Panc1 (cell line): ENCODE results near the gene COG8. TPM values are rescaled to one million over a fixed set of nuclear protein-coding genes. Genes with fewer than 3 reads are reported as not detected.
A peak's percentile ranks its signal among the peaks of the same experiment; 100 is the strongest.

ENCODE experiments used
- ATAC-seq: fragments of 200-7000 bp; cut with Tn5 transposase; 2 replicates; pipeline ENCODE4 v1.9.1; 2020; ENCODE audit warnings: mild to moderate bottlenecking, moderate library complexity
- Bru-seq: library from RNA; stranded (reverse); fragments of 400-500 nt; gene quantifications from one replicate; lab custom pipeline; 2021; lab: Mats Ljungman, UMichigan
- BruChase-seq, 2 experiments: library from RNA; stranded (reverse); fragments of 400-500 nt; gene quantifications; one replicate each; lab custom pipeline; 2021; lab: Mats Ljungman, UMichigan
- BruUV-seq: library from RNA; stranded (reverse); fragments of 400-500 nt; replicated peaks from 2 replicates; lab custom pipeline; 2021; lab: Mats Ljungman, UMichigan
- CTCF ChIA-PET: fragments of 300-600 bp; sonication (Branson Sonifier 250); formaldehyde crosslinking; loops from one replicate; lab custom pipeline; 2022; ENCODE audit warnings: antibody characterized with exemption; lab: Charles Lee
- POLR2A ChIA-PET: fragments of 300-600 bp; sonication (Branson Sonifier 250); formaldehyde crosslinking; loops from one replicate; lab custom pipeline; 2022; ENCODE audit warnings: antibody characterized with exemption; lab: Charles Lee
- DNase-seq: peaks from one replicate; pipeline ENCODE4 v3.0.0-alpha.2; 2010; ENCODE audit warnings: low read depth, low spot score
- H3K27ac ChIP-seq: 2 replicates; pipeline ENCODE4 v1.5.1; 2011; ENCODE audit warnings: mild to moderate bottlenecking, low read length, inconsistent platforms
- H3K27me3 ChIP-seq: fragments of 200-500 bp; sonication (Bioruptor generic); 2 replicates; pipeline ENCODE4 v1.6.0; 2014; ENCODE audit warnings: low read length, inconsistent platforms; ENCODE audit not compliant: control insufficient read depth, insufficient read depth
- H3K36me3 ChIP-seq: fragments of 200-500 bp; sonication (Bioruptor generic); 2 replicates; pipeline ENCODE4 v1.5.1; 2014; ENCODE audit warnings: inconsistent platforms, mild to moderate bottlenecking, low read length, moderate library complexity; ENCODE audit not compliant: control insufficient read depth, insufficient read depth
- H3K4me1 ChIP-seq: 2 replicates; pipeline ENCODE4 v1.5.1; 2011; ENCODE audit warnings: inconsistent platforms, mild to moderate bottlenecking, low read length, moderate library complexity; ENCODE audit not compliant: control insufficient read depth, insufficient read depth
- H3K4me3 ChIP-seq, 2 experiments: 2 replicates each; pipeline ENCODE4 v1.5.1; 2011 to 2012; ENCODE audit warnings: low read depth in 2 of 2, low read length in 2 of 2, mild to moderate bottlenecking in 2 of 2, inconsistent platforms in 1 of 2, moderate library complexity in 1 of 2
- H3K9me3 ChIP-seq: fragments of 200-500 bp; sonication (Bioruptor generic); 2 replicates; pipeline ENCODE4 v1.5.1; 2014; ENCODE audit warnings: low read depth, mild to moderate bottlenecking, inconsistent platforms, low read length, moderate library complexity; ENCODE audit not compliant: control insufficient read depth, insufficient read depth
- POLR2AphosphoS5 ChIP-seq: IDR thresholded peaks from 2 replicates; pipeline ENCODE4 v1.6.1; 2012; ENCODE audit warnings: mild to moderate bottlenecking, low read depth, low read length, moderate library complexity
- REST ChIP-seq, 2 experiments: IDR thresholded peaks; 2 replicates each; pipeline ENCODE4 v1.6.1; 2011 to 2012; ENCODE audit warnings: low read depth in 2 of 2, control low read depth in 1 of 2, low read length in 1 of 2, mild to moderate bottlenecking in 1 of 2, moderate library complexity in 1 of 2; ENCODE audit not compliant: insufficient read depth in 1 of 2
- SIN3A ChIP-seq: IDR thresholded peaks from 2 replicates; pipeline ENCODE4 v1.6.1; 2012; ENCODE audit warnings: low read depth, mild to moderate bottlenecking, low read length, moderate library complexity, borderline replicate concordance; ENCODE audit not compliant: insufficient read depth
- TCF7L2 ChIP-seq: IDR thresholded peaks from 2 replicates; pipeline ENCODE4 v1.6.1; 2011; ENCODE audit warnings: mild to moderate bottlenecking, low read depth, low read length, inconsistent platforms
- in situ Hi-C: cut with HindIII; loops from 2 replicates; pipeline ENCODE4 v1.10.0; 2016; ENCODE audit warnings: low sequenced_read_pairs, low pct_unique_long_range_greater_than_20kb
- intact Hi-C: fragments of 100-400 bp; cut with micrococcal nuclease; formaldehyde crosslinking; loops from one replicate; pipeline ENCODE4 v1.10.0; 2022; ENCODE audit not compliant: unreplicated experiment
- long read RNA-seq: library from polyadenylated mRNA; unstranded; transcript quantifications from one replicate; pipeline ENCODE4 v2.0.0, GENCODE V29; 2021; ENCODE audit not compliant: unreplicated experiment
- polyA plus RNA-seq: library from polyadenylated mRNA; unstranded; fragments of >200 nt; gene quantifications from one replicate; pipeline ENCODE4 v1.2.1, GENCODE V29; 2012; ENCODE audit warnings: missing spikeins; ENCODE audit not compliant: insufficient read length
- total RNA-seq: library from RNA; stranded (reverse); gene quantifications from one replicate; pipeline ENCODE4 v1.2.1, GENCODE V29; 2021; ENCODE audit not compliant: unreplicated experiment
- TF ChIP-seq, protein P1 (sequence below): fragments of 450-650 bp; IDR thresholded peaks from 2 replicates; pipeline ENCODE4 v1.5.1; 2017; ENCODE audit warnings: mild to moderate bottlenecking

COG8 gene
- total RNA-seq (30.5 TPM), Bru-seq, nascent RNA (percentile 80 among the genes with signal in this experiment), BruChase-seq, experiment 1, labeled RNA remaining after a 2-hour chase (percentile 93 among the genes with signal in this experiment), BruChase-seq, experiment 2, labeled RNA remaining after a 6-hour chase (percentile 93 among the genes with signal in this experiment)
- 19.1 TPM for polyA plus RNA-seq
- long read RNA-seq, full-length matches to known transcripts: 37 of 68 reads
- long read RNA-seq, partial matches to known transcripts: 12 of 68 reads
- long read RNA-seq, other reads (novel, unspliced or antisense): 19 of 68 reads

GRCh38 chr16:69339289-69340094 lies at the start of gene COG8, which contains the start of gene NIP7:
Gene COG8 (minus strand): TSS chr16:69339564. CDS start chr16:69339552, 12 bp downstream.
Gene NIP7 (plus strand): TSS chr16:69339772. CDS start chr16:69339830, 58 bp downstream.
- CTCF ChIA-PET: interaction anchor here (0.6 kb wide), 1 partner anchor 387 kb away, joined by 3 read pairs; no protein-coding TSS in a partner anchor
- TF ChIP-seq POLR2AphosphoS5 (peak; percentile 77), SIN3A (peak; percentile 22; the same call in 1 of the 2 replicates), REST (IDR thresholded peaks at IDR 0.05; ENCODE audit: insufficient read depth in 1 of 2, low read depth in 2 of 2, low read length in 1 of 2) (peak in 1 of 2 experiments; percentile 54; a peak in 1 of 4 replicates), TCF7L2 (no peak)
- TF ChIP-seq, protein P1, sequence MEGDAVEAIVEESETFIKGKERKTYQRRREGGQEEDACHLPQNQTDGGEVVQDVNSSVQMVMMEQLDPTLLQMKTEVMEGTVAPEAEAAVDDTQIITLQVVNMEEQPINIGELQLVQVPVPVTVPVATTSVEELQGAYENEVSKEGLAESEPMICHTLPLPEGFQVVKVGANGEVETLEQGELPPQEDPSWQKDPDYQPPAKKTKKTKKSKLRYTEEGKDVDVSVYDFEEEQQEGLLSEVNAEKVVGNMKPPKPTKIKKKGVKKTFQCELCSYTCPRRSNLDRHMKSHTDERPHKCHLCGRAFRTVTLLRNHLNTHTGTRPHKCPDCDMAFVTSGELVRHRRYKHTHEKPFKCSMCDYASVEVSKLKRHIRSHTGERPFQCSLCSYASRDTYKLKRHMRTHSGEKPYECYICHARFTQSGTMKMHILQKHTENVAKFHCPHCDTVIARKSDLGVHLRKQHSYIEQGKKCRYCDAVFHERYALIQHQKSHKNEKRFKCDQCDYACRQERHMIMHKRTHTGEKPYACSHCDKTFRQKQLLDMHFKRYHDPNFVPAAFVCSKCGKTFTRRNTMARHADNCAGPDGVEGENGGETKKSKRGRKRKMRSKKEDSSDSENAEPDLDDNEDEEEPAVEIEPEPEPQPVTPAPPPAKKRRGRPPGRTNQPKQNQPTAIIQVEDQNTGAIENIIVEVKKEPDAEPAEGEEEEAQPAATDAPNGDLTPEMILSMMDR: peak; percentile 77
- BruUV-seq: TSS peak; percentile 93

GRCh38 chr16:69386596-69386995 lies 47.2 kb upstream of the COG8 start:
- Histone ChIP-seq H3K4me3 (peak overlapping the region; percentile 65 to 67), H3K36me3 (peaks cover 7% of the 10 kb centered on the region), H3K4me1 (peaks cover 17% of the 10 kb centered on the region), H3K27me3 (no peaks in the 10 kb centered on the region), H3K9me3 (no peaks in the 10 kb centered on the region), H3K27ac (peak overlapping the region; percentile 65; the same call in 1 of the 2 replicates)
- ChIA-PET POLR2A (no interaction called here), CTCF (no interaction called here)
- intact Hi-C loops (no loop called here), in situ Hi-C loops (no loop called here)
- ATAC-seq: no peak
- BruUV-seq: no TSS peak
- TF ChIP-seq, protein P1: no peak
- no peak for TF ChIP-seq TCF7L2
- TF ChIP-seq POLR2AphosphoS5: no peak
- no peak for TF ChIP-seq REST (IDR thresholded peaks at IDR 0.05; ENCODE audit: insufficient read depth in 1 of 2, low read depth in 2 of 2, low read length in 1 of 2)
- TF ChIP-seq SIN3A: no peak
- DNase-seq: no peak

More at GRCh38 chr16:69339289-69340094, at the start of gene COG8, which contains the start of gene NIP7:
- Histone ChIP-seq H3K27me3 (no peaks in the 10 kb centered on the region), H3K4me3 (peak within 1 kb of the TSS; percentile 93 to 95), H3K9me3 (no peaks in the 10 kb centered on the region), H3K36me3 (peaks cover 19% of the 10 kb centered on the region), H3K4me1 (peaks cover 17% of the 10 kb centered on the region; the same call in 1 of the 2 replicates), H3K27ac (peak within 1 kb of the TSS; percentile 93)
- ATAC-seq: peak; percentile 99
- POLR2A ChIA-PET: no interaction called here
- intact Hi-C loops (no loop called here), in situ Hi-C loops (no loop called here)
- DNase-seq: peak; percentile 84
